Measurements from ENCODE around the gene SVIL. TPM values are rescaled to one million over a fixed set of nuclear protein-coding genes. Genes with fewer than 3 reads are reported as not detected.
A peak's percentile ranks its signal among the peaks of the same experiment; 100 is the strongest.
"Not testable (repeated sequence)": the region's sequence is repeated elsewhere in the genome, so short reads cannot be mapped to it uniquely, and the experiment has no call there.

SVIL gene
- total RNA-seq, 1 experiment from 2014 or later: 10.2 TPM

DNA sequence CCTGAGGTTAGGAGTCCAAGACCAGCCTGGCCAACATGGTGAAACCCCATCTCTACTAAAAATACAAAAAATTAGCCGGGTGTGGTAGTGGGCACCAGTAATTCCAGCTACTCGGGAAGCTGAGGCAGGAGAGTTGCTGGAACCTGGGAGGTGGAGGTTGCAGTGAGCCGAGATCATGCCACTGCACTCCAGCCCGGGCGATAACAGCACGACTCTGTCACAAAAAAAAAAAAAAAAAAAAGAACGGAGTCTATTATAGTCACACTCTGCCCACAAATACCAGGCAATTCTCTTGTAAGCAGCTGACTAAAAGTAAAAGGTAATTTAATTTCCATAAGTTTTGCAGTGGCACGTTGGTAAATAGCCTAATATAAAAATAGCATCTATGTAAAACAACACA is 98.1 kb downstream of the SVIL start:
- not testable (repeated sequence) for DNase-seq (ENCODE audit: low read depth in 1 of 2, low spot score in 2 of 2); H3K4me3 ChIP-seq; H3K9me3 ChIP-seq (replicated peaks); H3K27ac ChIP-seq; H3K27me3 ChIP-seq (replicated peaks); H3K36me3 ChIP-seq
- H3K4me1 ChIP-seq (replicated peaks): peaks cover 21% of the 10 kb centered on the region

GRCh38 chr10:29535778-29536453 is 98.9 kb downstream of the SVIL start:
- Histone ChIP-seq H3K36me3 (no peaks in the 10 kb centered on the region), H3K27me3 (replicated peaks) (no peaks in the 10 kb centered on the region), H3K4me1 (replicated peaks) (peaks cover 21% of the 10 kb centered on the region), H3K27ac (peak overlapping the region; percentile 53), H3K9me3 (replicated peaks) (no peaks in the 10 kb centered on the region), H3K4me3 (no peak overlapping the region)
- DNase-seq (ENCODE audit: low read depth in 1 of 2, low spot score in 2 of 2): no peak

DNA sequence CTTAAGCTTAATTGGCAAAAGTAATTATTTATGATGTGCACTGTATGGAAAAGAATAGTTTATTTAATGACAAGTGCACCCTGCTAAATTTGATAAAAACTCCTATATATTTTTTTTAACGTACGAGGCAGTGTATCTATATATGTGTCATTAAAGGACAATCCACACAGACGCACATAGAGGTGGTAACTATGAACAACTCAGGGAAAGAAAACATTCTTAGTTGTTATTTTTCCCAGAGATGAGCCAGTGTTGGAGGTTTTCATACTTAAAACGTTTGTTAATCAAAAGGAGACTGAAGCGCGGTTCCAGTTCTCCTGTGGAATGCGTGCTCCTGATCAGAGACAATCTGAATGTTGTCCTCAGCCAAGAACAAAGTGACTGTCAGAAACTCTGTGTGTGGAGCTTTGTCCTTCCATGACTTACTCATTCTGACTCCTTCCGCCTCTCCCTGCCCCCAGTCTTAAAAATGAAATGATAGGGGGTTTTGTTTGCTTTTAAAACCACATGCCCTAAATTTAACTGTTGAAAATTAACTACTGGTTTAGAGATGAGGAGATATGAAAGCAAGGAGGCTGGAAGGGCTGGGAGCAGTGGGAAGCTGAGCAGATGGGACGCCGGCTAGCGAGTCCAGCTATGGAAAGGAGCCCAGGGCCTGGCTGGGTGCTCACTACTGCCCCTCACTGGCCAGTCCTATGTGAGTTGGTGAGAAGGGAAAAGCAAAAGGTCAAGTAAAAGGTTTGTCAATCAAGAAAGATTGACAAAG is 99.6 kb downstream of the SVIL start:
- peak; percentile 94 to 96 for DNase-seq (ENCODE audit: low read depth in 1 of 2, low spot score in 2 of 2)
- Histone ChIP-seq H3K9me3 (replicated peaks) (no peaks in the 10 kb centered on the region), H3K4me1 (replicated peaks) (peaks cover 21% of the 10 kb centered on the region), H3K36me3 (no peaks in the 10 kb centered on the region; the same call in 1 of the 2 replicates), H3K27ac (peak overlapping the region; percentile 53), H3K4me3 (no peak overlapping the region), H3K27me3 (replicated peaks) (no peaks in the 10 kb centered on the region)

- no peak for DNase-seq (ENCODE audit: low read depth in 1 of 2, low spot score in 2 of 2)
- peak overlapping the region; percentile 53 for H3K27ac ChIP-seq
Observed at GRCh38 chr10:29534590-29534989, 100.2 kb downstream of the SVIL start.

GRCh38 chr10:29533696-29534285 is 101.0 kb downstream of the SVIL start:
- Histone ChIP-seq H3K27ac (no peak overlapping the region), H3K4me3 (no peak overlapping the region), H3K4me1 (replicated peaks) (peaks cover 21% of the 10 kb centered on the region), H3K36me3 (no peaks in the 10 kb centered on the region; the same call in 1 of the 2 replicates), H3K27me3 (replicated peaks) (no peaks in the 10 kb centered on the region), H3K9me3 (replicated peaks) (no peaks in the 10 kb centered on the region)
- DNase-seq (ENCODE audit: low read depth in 1 of 2, low spot score in 2 of 2): no peak

More at GRCh38 chr10:29534590-29534989, 100.2 kb downstream of the SVIL start:
- Histone ChIP-seq H3K4me3 (no peak overlapping the region), H3K9me3 (replicated peaks) (no peaks in the 10 kb centered on the region), H3K27me3 (replicated peaks) (no peaks in the 10 kb centered on the region), H3K4me1 (replicated peaks) (peaks cover 21% of the 10 kb centered on the region), H3K36me3 (no peaks in the 10 kb centered on the region; the same call in 1 of the 2 replicates)

- no peak overlapping the region for H3K27ac ChIP-seq
- H3K4me1 ChIP-seq (replicated peaks): peaks cover 21% of the 10 kb centered on the region
- no peak for DNase-seq (ENCODE audit: low read depth in 1 of 2, low spot score in 2 of 2)
- no peak overlapping the region for H3K4me3 ChIP-seq
- no peaks in the 10 kb centered on the region for H3K27me3 ChIP-seq (replicated peaks)
- no peaks in the 10 kb centered on the region; the same call in 1 of the 2 replicates for H3K36me3 ChIP-seq
- no peaks in the 10 kb centered on the region for H3K9me3 ChIP-seq (replicated peaks)
Observed at GRCh38 chr10:29533046-29533445, 101.7 kb downstream of the SVIL start.

- no peak overlapping the region for H3K27ac ChIP-seq
- no peak for DNase-seq (ENCODE audit: low read depth in 1 of 2, low spot score in 2 of 2)
- H3K27me3 ChIP-seq (replicated peaks): no peaks in the 10 kb centered on the region
- H3K9me3 ChIP-seq (replicated peaks): no peaks in the 10 kb centered on the region
- H3K36me3 ChIP-seq: no peaks in the 10 kb centered on the region; the same call in 1 of the 2 replicates
- no peak overlapping the region for H3K4me3 ChIP-seq
- peaks cover 21% of the 10 kb centered on the region for H3K4me1 ChIP-seq (replicated peaks)
Observed at GRCh38 chr10:29532256-29532878, 102.4 kb downstream of the SVIL start.

DNA sequence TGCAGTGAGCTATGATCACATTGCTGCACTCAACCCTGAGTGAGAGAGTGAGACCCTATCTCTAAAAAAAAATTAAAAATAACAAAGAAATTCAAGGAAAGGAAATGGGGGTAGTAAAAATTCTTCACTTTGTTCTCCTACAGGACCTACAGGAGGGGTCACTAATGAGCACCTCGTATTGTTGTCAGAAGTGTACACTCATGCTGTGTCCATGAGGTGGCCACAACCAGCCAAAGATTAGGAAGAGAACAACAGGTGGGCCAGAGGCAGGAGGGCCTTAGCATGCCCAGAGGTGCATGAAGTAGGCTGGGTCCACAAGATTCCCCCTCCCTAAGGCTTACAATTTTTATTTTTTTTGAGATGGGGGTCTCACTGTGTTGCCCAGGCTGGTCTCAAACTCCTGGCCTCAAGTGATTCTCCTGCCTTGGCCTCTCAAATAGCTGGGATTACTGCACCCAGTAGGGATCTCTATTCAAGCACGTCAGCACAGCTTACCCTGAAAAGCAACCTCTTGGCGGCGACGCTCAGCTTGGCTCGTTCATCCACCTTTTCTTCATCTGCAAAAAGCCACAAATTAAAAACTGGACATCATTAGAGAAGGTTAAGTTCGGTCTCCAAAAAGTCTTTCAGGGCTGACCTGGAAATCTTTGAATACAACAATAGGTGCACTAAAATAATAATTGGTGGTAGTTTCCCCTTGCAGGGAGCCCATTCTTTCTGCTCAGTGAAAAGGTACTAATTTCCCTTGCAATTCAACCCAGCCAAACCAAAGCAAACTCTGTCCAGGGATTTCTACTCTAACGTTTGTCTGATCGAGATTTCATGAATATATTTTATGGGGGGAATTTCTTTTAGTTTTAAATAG is 104.4 kb downstream of the SVIL start:
- peak in 1 of 2 experiments; percentile 8 for DNase-seq (ENCODE audit: low read depth in 1 of 2, low spot score in 2 of 2)
- Histone ChIP-seq H3K27me3 (replicated peaks) (no peaks in the 10 kb centered on the region), H3K36me3 (no peaks in the 10 kb centered on the region; the same call in 1 of the 2 replicates), H3K27ac (no peak overlapping the region), H3K4me1 (replicated peaks) (peaks cover 10% of the 10 kb centered on the region), H3K4me3 (no peak overlapping the region), H3K9me3 (replicated peaks) (no peaks in the 10 kb centered on the region)

GRCh38 chr10:29529146-29529545 is 105.6 kb downstream of the SVIL start:
- peaks cover 2% of the 10 kb centered on the region; the same call in 1 of the 2 replicates for H3K4me1 ChIP-seq (replicated peaks)
- no peaks in the 10 kb centered on the region for H3K27me3 ChIP-seq (replicated peaks)
- no peaks in the 10 kb centered on the region for H3K9me3 ChIP-seq (replicated peaks)
- no peak for DNase-seq (ENCODE audit: low read depth in 1 of 2, low spot score in 2 of 2)
- no peak overlapping the region for H3K27ac ChIP-seq
- H3K36me3 ChIP-seq: peaks cover under 1% of the 10 kb centered on the region; the same call in 1 of the 2 replicates
- no peak overlapping the region for H3K4me3 ChIP-seq

DNA sequence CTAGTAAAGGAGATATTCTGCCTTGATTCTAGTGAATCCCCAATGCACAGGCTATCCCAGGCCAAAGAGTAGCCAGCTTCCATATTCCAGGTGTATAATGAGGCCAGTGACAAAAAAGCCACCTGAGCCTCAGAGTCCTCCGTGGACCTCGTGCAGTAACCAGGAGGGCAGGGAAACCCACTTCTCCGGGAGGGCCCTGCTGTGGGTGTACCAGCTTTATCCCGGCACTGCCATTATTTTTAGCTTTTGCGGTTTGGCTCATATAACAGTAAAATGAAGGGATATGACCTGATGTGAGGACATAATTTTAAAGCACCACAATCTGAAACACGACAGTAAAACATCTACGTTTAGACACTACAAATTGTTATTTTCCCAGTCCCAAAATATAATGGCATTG is 109.0 kb downstream of the SVIL start:
- no peak overlapping the region for H3K4me3 ChIP-seq
- no peaks in the 10 kb centered on the region for H3K9me3 ChIP-seq (replicated peaks)
- no peaks in the 10 kb centered on the region for H3K27me3 ChIP-seq (replicated peaks)
- peaks cover 16% of the 10 kb centered on the region for H3K4me1 ChIP-seq (replicated peaks)
- H3K27ac ChIP-seq: no peak overlapping the region
- DNase-seq (ENCODE audit: low read depth in 1 of 2, low spot score in 2 of 2): no peak
- peaks cover 15% of the 10 kb centered on the region; the same call in 1 of the 2 replicates for H3K36me3 ChIP-seq

GRCh38 chr10:29524720-29525119 is 110.1 kb downstream of the SVIL start:
- no peak overlapping the region for H3K4me3 ChIP-seq
- H3K27ac ChIP-seq: no peak overlapping the region
- H3K4me1 ChIP-seq (replicated peaks): peaks cover 16% of the 10 kb centered on the region
- H3K36me3 ChIP-seq: peaks cover 18% of the 10 kb centered on the region; the same call in 1 of the 2 replicates
- no peaks in the 10 kb centered on the region for H3K27me3 ChIP-seq (replicated peaks)
- no peak for DNase-seq (ENCODE audit: low read depth in 1 of 2, low spot score in 2 of 2)
- H3K9me3 ChIP-seq (replicated peaks): no peaks in the 10 kb centered on the region

- H3K9me3 ChIP-seq (replicated peaks): no peaks in the 10 kb centered on the region
- DNase-seq (ENCODE audit: low read depth in 1 of 2, low spot score in 2 of 2): no peak
- no peaks in the 10 kb centered on the region for H3K27me3 ChIP-seq (replicated peaks)
- H3K4me1 ChIP-seq (replicated peaks): peaks cover 16% of the 10 kb centered on the region
- H3K4me3 ChIP-seq: no peak overlapping the region
- no peak overlapping the region for H3K27ac ChIP-seq
- H3K36me3 ChIP-seq: peaks cover 18% of the 10 kb centered on the region; the same call in 1 of the 2 replicates
Observed at GRCh38 chr10:29524294-29524693, 110.5 kb downstream of the SVIL start.

- Histone ChIP-seq H3K27me3 (replicated peaks) (no peaks in the 10 kb centered on the region), H3K9me3 (replicated peaks) (no peaks in the 10 kb centered on the region), H3K4me3 (no peak overlapping the region; the same call in 1 of the 2 replicates), H3K4me1 (replicated peaks) (peaks cover 16% of the 10 kb centered on the region), H3K36me3 (peaks cover 22% of the 10 kb centered on the region; the same call in 1 of the 2 replicates), H3K27ac (no peak overlapping the region; the same call in 1 of the 2 replicates)
- no peak for DNase-seq (ENCODE audit: low read depth in 1 of 2, low spot score in 2 of 2)
Observed at GRCh38 chr10:29522918-29523317, 111.9 kb downstream of the SVIL start.

Measured in SJSA1 (cell line).